RPMI7951 (cell line): ENCODE data around the gene AFAP1. TPM values are rescaled to one million over a fixed set of nuclear protein-coding genes. Genes with fewer than 3 reads are reported as not detected.

ENCODE experiments used
- DNase-seq: peaks from one replicate; pipeline ENCODE4 v3.0.0-alpha.2; 2012; ENCODE audit warnings: low read depth
- total RNA-seq: library from RNA; depleted of rRNA; stranded (reverse); fragments of >200 nt; shearing (Covaris generic); gene quantifications from 2 replicates; pipeline ENCODE4 v1.2.3, GENCODE V29; 2014

Gene AFAP1
- total RNA-seq, 1 experiment from 2014 or later, result 31.4 TPM

GRCh38 chr4:7771056-7771455 is 168.6 kb downstream of the AFAP1 start:
- no peak for DNase-seq

GRCh38 chr4:7770224-7771050 is 169.2 kb downstream of the AFAP1 start:
- DNase-seq, result no peak

GRCh38 chr4:7769396-7770223 is 170.1 kb downstream of the AFAP1 start:
- DNase-seq, result no peak

- no peak for DNase-seq
Measured at GRCh38 chr4:7768736-7769135, 170.9 kb downstream of the AFAP1 start.

- no peak for DNase-seq
Measured at GRCh38 chr4:7767966-7768365, 171.7 kb downstream of the AFAP1 start.

GRCh38 chr4:7767526-7767925 is 172.1 kb downstream of the AFAP1 start:
- DNase-seq, result no peak

- DNase-seq, result no peak
Measured at GRCh38 chr4:7766661-7767345, 172.9 kb downstream of the AFAP1 start.

GRCh38 chr4:7766086-7766485 is 173.6 kb downstream of the AFAP1 start:
- DNase-seq, result no peak

- DNase-seq, result no peak
Measured at GRCh38 chr4:7765666-7766065, 174.0 kb downstream of the AFAP1 start.

- DNase-seq, result no peak
Measured at GRCh38 chr4:7764466-7764865, 175.2 kb downstream of the AFAP1 start.

- DNase-seq, result peak; percentile 54
Measured at GRCh38 chr4:7763788-7764187, 175.9 kb downstream of the AFAP1 start.

GRCh38 chr4:7763106-7763505 is 176.6 kb downstream of the AFAP1 start:
- no peak for DNase-seq

GRCh38 chr4:7762376-7763030 is 177.2 kb downstream of the AFAP1 start:
- no peak for DNase-seq

- peak; percentile 13 for DNase-seq
Measured at GRCh38 chr4:7761720-7762119, 177.9 kb downstream of the AFAP1 start.

- DNase-seq, result no peak
Measured at GRCh38 chr4:7761312-7761711, 178.3 kb downstream of the AFAP1 start.

GRCh38 chr4:7760706-7761105 is 179.0 kb downstream of the AFAP1 start:
- DNase-seq, result no peak

GRCh38 chr4:7760228-7760627 is 179.4 kb downstream of the AFAP1 start:
- no peak for DNase-seq

- DNase-seq, result no peak
Measured at GRCh38 chr4:7759635-7760034, 180.0 kb downstream of the AFAP1 start.

- DNase-seq, result no peak
Measured at GRCh38 chr4:7759216-7759615, 180.4 kb downstream of the AFAP1 start.

GRCh38 chr4:7758476-7758875 is 181.2 kb downstream of the AFAP1 start:
- DNase-seq, result no peak

GRCh38 chr4:7757501-7758471 is 181.9 kb downstream of the AFAP1 start:
- DNase-seq, result no peak
